Activated CD4-positive, CD25-positive, alpha-beta regulatory T cell treated with anti-CD3 and anti-CD28 coated beads, Interleukin-2, amount 50 U/mL, for 72 hours (primary cell): ENCODE data around the gene SRBD1.

Source experiments
- DNase-seq: peaks from one replicate; pipeline ENCODE4 v3.0.0; 2021

Gene SRBD1, protein sequence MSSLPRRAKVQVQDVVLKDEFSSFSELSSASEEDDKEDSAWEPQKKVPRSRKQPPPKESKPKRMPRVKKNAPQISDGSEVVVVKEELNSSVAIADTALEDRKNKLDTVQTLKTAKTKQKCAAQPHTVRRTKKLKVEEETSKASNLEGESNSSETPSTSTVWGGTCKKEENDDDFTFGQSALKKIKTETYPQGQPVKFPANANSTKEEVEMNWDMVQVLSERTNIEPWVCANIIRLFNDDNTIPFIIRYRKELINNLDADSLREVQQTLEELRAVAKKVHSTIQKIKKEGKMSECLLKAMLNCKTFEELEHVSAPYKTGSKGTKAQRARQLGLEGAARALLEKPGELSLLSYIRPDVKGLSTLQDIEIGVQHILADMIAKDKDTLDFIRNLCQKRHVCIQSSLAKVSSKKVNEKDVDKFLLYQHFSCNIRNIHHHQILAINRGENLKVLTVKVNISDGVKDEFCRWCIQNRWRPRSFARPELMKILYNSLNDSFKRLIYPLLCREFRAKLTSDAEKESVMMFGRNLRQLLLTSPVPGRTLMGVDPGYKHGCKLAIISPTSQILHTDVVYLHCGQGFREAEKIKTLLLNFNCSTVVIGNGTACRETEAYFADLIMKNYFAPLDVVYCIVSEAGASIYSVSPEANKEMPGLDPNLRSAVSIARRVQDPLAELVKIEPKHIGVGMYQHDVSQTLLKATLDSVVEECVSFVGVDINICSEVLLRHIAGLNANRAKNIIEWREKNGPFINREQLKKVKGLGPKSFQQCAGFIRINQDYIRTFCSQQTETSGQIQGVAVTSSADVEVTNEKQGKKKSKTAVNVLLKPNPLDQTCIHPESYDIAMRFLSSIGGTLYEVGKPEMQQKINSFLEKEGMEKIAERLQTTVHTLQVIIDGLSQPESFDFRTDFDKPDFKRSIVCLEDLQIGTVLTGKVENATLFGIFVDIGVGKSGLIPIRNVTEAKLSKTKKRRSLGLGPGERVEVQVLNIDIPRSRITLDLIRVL

GRCh38 chr2:45611020-45611859 lies at the start of gene SRBD1:
Gene SRBD1, minus strand, starts transcription at chr2:45611267. Its CDS starts 5,826 bp downstream, at chr2:45605441.
- DNase-seq: peak; percentile 90

GRCh38 chr2:45654250-45654649 lies 43.2 kb upstream of the SRBD1 start:
- DNase-seq: no peak

- DNase-seq: no peak
Measured at GRCh38 chr2:45653122-45653913, 42.3 kb upstream of the SRBD1 start.

- DNase-seq: peak; percentile 38
Measured at GRCh38 chr2:45652090-45653031, 41.3 kb upstream of the SRBD1 start.

DNA sequence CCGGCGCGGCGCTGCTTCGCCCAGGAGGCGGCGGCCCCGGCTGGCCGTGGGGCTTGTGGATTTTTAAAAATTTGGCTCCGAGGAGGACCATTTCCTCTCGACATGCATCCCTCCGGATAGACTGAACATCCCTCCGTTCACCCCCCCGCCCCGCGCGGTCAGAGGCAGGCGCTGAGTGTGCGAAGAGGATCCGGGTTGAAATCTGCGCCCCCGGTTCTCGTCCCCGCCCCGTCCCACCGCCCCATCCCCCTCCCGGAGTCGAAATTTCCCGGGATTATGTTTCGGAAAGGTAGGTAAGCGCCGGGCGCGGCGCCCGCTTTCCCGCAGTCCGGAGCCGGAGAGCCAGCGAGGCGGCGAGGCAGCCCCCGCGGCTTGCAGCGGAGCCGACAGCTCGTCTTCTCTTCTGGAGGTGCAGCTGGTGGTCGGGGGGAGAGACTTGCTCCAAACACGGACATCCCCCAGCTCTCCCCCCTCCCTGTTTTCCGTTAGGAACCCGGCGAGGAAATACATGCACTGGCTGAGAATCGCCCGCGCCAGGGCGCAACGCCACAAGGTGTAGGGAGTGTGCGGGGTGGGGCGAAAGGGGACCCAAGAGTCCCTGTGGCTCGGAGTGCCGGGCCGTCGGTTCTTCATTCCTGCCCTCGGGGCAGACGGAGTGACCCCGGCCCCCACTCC lies 40.5 kb upstream of the SRBD1 start, which contains the start of gene PRKCE:
TSS of gene PRKCE (plus strand) at position 261 of the 675 bp plus-strand sequence.
- DNase-seq: peak; percentile 53

DNA sequence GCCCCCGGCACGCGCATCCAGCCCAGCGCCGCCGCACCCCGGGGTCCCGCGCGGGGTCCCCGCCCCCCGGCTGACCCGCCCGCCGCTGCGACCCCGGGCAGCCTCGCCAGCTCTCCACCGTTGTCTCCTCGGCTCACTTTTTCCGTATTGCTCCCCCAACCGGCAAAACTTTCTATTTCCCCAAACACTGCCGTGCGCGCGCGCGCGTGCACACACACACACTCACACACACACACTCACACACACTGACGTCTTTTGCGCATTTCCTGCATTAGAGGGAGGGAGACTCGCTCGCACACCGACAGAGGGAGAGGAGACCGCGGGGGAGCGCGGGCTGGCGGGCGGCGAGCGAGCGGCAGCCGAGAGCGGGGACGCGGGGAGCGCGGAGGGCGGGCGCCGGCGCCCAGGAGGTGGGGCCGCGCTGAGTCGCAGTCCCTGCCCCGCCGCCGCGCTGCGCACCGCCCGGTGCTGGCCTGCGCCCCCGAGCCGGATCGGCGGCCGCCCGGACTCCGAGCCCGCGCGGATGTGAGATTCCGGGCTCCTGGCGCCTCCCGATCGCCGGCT lies 39.9 kb upstream of the SRBD1 start:
- peak; percentile 74 for DNase-seq

- peak; percentile 49 for DNase-seq
Measured at GRCh38 chr2:45649858-45650811, 39.1 kb upstream of the SRBD1 start.

- no peak for DNase-seq
Measured at GRCh38 chr2:45649462-45649857, 38.4 kb upstream of the SRBD1 start.

- DNase-seq: no peak
Measured at GRCh38 chr2:45648636-45649035, 37.6 kb upstream of the SRBD1 start.

DNA sequence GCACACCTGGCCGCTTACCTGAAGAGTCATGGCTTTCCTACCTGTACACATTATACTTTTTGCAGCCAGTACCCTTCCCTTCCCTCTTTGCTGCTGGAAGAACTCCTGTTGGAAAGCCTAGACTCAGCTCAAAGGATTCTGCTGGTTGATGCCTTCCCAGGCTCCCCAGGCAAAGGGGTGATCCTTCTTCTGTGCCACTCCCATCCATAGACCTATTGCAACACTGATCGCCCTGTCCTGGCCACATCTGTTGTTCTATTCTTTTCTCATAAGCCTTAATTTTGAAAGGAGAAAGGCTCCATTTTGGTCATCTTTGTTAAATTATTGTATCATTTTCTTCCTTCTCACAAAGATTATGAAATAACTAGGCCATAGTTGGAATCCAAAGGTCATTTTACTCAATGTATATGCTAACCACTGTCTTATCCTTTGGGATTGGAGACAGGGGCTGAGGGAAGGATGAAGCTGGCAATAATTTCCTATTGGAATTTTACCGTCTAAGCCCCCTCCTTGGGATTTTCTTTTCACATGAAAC lies 37.0 kb upstream of the SRBD1 start:
- no peak for DNase-seq

DNA sequence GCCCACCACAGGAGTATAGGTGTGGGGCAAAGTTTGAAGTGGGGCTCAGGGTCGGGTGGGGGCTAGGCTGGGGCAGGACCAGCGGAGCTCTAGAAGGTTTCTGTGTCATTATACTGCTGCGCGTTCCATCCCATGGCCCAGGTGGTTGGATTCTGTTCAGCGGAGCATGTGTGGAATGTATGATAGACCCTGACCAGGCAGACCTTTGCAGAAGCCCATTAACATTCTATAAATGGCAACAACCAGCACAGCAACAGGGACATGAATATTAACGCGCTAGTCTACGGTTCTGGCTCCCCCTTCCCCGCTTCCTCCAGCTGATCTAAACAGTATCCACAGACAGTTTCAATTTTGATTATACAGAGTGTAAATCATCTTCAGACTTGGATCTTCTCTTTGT lies 36.3 kb upstream of the SRBD1 start:
- DNase-seq: no peak

DNA sequence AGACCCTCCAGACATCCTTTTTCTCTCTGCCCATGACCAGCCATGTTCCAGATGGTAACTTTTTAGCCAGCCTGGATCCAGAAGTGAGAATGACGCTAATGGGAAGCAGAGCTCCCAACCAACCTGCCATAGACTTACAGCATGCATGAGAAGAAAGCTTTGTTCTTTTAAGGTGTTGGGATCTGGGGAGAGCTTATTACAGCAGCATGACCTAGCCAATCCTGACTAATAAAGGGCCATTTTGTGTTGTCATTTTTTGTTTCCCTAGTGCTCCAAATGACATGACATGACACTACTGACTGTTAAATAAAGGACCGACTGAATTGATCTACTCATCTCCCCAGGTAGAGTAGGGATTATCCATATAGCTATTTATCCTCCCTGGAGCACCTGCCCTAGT lies 35.2 kb upstream of the SRBD1 start:
- DNase-seq: no peak

DNA sequence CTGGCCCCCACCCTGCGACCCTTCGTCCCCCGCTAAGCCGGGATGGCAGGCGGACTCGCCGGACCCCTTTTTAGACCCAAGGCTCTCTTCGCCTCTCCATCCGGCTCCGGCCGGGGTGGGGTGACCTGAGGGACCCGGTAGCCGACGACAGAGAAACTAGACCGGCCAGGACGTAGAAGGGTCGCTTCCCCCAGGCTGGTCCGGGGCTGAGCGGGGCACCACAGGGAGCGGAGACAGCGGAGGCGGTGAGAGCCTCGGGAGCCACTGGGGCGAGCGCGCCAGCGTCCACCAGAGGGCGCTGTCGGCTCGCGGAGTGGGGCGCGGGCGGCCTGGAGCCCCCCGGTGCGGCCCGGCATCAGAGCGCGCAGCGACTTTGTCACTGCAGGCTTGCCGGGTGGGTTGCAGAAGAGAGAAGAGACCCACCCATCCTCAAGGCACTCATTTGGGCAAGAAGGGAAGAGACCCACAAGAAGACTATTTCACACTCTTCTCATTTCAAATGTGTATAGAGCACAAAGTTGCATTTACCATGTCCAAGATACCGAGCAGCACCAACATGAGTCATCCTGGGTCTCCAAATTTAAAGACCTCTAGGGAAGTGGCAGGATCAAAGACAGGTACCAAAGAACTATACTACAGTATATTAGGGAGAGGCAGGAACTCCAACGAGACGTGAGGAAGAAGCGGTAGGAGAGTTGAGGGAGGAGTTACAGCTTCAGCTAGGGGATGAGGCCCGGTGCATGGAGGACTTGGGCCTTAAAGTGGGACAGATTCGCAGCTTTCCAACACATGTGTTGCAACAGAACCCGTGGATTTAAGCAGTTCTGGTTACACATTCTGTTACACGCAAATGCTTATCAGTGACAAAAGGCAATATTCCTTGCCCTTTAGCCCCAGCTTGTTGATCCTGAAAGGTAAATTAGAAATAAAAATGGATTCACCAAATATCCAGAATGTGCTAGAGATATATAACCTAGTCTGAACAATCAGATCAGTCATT lies 32.8 kb upstream of the SRBD1 start:
- DNase-seq: peak; percentile 83

- no peak for DNase-seq
Measured at GRCh38 chr2:45643095-45643494, 32.0 kb upstream of the SRBD1 start.

GRCh38 chr2:45640576-45640975 lies 29.5 kb upstream of the SRBD1 start:
- no peak for DNase-seq

GRCh38 chr2:45637440-45637839 lies 26.4 kb upstream of the SRBD1 start:
- no peak for DNase-seq

DNA sequence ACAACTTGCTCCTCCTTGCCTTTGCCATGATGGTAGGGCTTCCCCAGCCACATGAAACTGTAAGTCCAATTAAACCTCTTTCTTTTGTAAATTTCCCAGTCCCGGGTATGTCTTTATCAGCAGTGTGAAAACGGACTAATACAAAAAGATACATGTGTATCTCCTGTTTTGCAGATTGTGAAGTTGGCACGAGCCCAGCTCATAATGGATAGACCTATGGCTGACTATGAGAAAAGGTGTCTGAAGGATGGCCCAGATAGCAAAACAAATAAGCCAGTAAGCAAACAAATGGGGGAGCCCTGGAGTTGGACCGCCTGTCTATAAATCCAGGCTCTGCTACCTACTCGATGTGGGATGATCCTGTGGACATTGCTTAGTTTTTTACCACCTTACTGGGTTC lies 24.9 kb upstream of the SRBD1 start:
- no peak for DNase-seq
